ENCODE results near the gene OR1M1.
"Not testable (repeated sequence)": the region's sequence is repeated elsewhere in the genome, so short reads cannot be mapped to it uniquely, and the experiment has no call there.

OR1M1 gene, protein sequence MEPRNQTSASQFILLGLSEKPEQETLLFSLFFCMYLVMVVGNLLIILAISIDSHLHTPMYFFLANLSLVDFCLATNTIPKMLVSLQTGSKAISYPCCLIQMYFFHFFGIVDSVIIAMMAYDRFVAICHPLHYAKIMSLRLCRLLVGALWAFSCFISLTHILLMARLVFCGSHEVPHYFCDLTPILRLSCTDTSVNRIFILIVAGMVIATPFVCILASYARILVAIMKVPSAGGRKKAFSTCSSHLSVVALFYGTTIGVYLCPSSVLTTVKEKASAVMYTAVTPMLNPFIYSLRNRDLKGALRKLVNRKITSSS

DNA sequence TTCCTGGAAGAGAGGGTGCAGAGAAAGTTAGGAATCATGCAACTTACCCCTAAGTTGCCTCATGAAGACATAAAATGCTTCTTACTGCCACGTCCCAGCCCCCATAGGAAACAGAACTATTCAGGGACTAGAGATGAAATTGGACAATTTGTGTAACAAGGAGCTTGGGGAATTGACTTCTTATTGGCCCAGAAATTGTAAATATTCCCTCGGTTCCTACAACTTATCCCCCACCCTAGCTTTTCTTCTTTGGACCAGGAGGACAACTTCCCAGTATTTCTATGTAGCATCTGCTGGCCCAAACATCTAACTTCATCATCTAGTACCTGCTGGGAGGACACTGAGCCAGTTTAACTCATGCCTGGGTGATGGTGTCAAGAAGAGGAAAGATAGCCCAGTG, at the start of gene OR1M1:
Gene OR1M1, plus strand, starts transcription at position 301 of the 400 bp plus-strand sequence. CDS start 6,184 bp downstream, outside the sequence.
- no peak for DNase-seq

DNA sequence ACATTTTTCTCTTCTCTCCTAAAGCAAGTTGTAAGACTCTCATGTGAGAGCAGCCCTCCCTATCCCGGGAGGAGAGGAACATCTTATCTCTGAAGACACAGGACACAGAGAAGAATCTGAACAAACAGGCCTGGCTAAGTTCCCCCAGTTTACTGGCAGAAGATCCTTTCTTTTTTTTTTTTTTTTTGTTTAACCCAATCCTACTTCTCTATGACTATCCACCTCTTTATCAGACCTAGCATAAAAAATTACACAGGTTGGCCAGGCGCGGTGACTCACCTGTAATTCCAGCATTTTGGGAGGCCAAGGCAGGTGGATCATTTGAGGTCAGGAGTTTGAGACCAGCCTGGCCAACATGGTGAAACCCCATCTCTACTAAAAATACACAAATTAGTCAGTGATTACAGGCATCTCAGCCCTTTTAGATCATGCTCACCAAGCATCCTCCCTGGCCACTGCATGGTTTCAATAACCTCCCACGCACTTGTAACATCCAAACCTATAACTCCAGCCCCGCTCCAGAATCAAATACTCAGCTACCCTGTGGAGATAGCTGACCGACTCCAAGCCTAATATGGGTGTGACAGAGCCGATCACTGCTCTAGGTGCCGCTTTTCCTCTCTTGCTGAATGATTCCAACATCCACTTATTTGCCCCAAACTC, 49.3 kb upstream of the OR1M1 start:
- no peak for DNase-seq

DNA sequence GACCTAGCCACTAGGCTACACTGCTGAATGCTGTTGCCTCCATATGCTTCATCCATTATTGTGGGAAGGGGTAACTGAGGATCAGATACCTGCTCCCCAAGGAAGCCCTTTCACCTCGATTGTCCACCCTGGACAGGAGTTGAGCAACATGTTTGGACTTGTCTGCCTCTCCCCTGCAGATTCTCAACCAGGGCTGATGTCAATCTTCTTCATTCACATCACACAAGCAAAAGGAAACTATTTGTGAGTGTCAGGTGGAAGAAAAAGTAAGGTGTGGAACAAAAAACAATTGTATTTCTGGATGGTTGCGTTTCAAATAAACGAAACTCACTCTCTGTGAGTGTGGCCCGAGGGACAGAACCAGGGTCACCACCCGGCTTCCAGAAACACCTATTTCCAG, 47.1 kb upstream of the OR1M1 start:
- DNase-seq, result no peak

DNA sequence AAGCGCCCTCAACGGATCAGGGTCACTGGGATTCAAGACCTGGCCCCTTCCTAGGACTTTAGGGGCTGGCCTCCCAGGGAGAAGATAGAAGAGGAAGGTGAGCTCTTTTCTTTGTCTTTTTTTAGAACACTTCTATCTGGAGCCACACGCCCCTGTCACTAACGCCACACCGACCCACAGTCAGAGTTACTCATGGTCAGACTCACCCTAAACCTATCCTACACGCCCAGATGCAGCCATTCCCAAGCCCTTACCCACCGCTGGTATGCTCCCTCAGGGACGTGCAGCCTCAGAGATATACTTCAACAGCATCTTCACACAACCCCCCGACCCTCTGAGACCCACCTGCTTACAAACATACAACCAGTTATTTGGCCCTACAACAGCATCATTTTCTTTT, 46.7 kb upstream of the OR1M1 start:
- no peak for DNase-seq

DNA sequence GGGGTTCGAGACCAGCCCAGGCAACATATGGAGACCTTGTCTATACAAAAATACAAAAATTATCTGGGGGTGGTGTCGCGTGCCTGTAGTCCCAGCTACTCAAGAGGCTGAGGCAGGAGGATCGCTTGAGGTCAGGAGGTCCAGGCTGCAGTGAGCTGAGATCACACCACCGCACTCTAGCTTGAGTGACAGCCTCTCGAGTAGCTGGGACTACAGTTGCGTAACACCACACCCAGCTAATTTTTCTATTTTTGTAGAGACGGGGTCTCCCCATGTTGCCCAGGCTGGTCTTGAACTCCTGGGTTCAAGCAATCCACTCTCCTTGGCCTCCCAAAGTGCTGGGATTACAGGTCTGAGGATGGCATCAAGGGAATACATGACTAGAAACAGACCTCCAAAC, 45.8 kb upstream of the OR1M1 start:
- DNase-seq, result no peak

DNA sequence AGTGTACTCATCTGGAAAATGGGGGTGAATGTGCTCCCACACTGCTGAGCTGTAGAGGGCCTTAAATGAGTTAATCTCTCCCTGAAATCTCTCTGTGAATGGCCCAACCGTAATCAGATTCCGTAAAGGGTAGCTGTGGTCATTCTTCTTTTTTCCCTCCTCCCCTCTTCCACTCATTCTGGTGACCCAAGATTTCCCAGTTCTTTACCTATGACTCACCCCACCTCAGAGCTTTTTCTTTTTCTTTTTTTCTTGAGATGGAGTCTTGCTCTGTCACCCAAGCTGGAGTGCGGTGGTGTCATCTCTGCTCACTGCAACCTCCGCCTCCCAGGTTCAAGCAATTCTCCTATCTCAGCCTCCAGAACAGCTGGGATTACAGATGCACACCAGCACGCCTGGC, 43.3 kb upstream of the OR1M1 start:
- no peak for DNase-seq

DNA sequence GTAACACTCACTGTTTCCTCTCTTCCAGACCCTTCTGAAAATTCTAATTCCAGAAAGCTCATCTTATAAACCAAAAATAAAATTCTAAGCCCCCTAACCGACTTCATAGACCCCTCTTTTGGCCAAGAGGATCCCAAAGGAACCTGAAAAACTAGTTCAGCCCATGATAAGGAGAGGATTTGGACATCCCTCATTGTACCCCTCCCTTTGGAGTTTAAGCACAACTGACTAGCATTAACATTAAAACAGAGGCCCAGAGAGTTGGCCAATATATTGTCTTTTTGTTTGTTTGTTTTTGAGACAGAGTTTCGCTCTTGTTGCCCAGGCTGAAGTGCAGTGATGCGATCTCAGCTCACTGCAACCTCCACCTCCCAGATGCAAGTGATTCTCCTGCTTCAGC, 42.4 kb upstream of the OR1M1 start:
- no peak for DNase-seq

DNA sequence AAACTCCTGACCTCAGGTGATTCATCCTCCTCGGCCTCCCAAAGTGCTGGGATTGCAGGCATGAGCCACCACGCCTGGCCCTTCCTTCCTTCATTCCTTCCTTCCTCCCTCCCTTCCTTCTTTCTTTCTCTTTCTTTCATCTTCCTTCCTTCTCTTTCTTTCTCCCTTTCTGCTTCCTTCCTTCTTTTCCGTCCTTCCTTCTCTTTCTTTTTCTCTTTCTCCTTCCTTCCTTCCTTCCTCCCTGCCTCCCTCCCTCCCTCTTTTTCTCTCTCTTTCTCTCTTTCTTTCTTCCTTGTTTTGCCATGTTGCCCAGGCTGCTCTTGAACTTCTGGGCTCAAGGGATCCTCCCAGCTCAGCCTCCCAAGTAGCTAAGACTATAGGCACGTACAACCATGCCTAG, 40.2 kb upstream of the OR1M1 start:
- no peak for DNase-seq

DNA sequence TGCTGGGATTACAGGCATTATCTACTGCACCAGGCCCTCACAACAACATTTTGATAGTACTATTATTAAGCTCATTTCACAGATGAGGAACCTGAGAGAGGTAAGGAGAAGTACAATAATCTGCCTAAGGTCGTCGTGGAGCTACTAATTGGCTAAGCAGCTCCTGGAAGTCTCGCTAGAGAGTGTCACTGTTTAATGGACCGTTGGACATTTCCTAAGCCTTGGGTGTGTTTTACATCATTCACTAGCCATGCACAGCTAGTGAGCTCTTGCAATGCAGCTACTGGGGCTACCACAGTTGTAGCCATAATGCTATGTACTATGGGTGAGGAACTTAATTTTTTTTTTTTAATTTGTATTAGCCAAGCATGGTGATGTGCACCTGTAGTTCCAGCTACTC, 34.0 kb upstream of the OR1M1 start:
- DNase-seq, result no peak

DNA sequence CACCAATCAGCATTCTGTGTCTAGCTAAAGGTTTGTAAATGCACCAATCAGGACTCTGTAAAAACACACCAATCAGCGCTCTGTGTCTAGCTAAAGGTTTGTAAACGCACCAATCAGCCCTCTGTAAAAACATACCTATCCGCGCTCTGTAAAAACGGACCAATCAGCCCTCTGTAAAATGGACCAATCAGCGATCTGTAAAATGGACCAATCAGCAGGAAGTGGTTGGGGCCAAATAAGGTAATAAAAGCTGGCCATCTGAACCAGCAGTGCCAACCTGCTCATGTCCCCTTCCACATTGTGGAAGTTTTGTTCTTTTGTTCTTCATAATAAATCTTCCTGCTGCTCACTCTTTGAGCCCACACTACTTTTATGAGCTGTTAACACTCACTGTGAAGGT, 33.2 kb upstream of the OR1M1 start:
- not testable (repeated sequence) for DNase-seq

DNA sequence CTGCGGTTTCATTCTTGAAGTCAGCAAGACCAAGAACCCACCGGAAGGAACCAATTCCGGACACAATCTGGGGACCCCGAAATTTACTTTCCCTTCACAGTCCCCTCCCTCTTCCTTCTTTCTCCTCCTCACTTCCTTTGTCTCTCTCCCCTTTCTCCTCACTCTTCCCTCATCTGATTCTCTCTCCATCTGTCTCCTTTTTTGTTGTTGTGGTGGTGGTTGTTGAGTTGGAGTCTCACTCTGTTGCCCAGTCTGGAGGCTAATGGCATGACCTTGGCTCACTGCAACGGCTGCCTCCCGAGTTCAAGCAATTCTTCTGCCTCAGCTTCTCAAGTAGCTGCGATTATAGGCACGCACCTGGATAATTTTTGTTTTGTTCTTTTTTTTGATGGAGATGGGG, 32.7 kb upstream of the OR1M1 start:
- DNase-seq, result no peak

DNA sequence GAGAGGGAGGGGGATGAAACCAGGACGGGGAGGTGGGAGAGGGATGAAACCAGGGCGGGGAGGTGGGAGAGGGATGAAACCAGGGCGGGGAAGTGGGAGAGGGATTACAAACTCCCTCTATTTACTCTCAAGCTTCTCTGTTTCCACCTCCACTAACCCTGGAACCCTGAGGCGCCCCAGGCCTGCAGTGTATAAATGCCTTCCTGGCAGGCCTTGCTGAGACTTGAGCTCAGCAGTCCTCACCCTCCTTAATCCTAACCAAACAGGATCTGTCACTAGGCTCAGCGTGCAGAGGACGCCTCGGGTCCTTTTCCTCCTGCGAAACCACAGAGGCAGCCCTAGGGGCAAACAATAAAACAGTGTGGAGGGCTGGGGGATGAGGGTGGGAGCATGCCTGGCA, 32.1 kb upstream of the OR1M1 start:
- peak; percentile 33 for DNase-seq

DNA sequence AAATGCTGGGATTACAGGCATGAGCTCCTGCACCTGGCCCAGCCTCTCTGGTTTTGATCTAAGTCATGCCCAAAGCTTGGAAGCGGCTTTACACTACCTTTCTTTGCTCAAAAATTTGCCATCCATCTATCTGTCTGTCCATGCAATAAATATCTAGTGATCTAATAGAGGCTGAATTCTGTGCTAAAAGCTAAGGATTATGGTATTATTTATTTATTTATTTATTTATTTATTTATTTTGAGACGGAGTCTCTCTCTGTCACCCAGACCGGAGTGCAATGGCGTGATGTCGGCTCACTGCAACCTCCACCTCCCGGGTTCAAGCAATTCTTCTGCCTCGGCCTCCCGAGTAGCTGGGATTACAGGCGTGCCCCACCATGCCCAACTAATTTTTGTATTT, 30.7 kb upstream of the OR1M1 start:
- DNase-seq, result not testable (repeated sequence)

DNA sequence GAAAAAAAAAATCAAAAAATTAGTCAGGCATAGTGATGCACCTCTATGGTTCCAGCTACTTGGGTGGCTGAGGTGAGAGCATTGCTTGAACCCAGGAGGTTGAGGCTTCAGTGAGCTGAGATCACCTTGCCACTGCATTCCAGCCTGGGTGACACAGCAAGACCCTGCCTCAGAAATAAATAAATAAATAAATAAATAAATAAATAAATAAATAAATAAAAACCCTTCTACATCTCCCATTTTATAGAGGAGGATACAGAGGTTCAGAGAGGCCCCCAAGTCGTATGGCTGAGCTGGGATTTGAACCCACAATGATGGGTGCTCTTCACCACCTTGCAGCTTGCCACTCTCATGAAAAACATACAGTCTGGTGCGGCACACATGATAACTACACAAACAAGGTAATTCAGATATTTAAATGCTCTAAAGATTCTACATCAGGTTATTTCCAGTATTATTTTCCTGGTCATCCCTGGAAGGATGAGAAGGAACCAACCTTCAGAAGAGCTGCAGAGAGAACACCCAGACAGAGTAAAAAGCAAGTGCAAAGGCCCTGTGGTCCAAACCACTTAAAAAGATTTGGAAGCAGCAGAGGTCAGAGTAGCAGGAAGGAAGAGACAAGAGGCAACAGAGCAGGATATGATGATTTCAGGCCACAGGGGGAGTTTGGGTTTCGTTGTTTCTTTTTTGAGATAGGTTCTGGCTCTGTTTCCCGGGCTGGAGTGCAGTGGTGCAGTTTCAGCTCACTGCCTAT, 29.2 kb upstream of the OR1M1 start:
- DNase-seq, result no peak

DNA sequence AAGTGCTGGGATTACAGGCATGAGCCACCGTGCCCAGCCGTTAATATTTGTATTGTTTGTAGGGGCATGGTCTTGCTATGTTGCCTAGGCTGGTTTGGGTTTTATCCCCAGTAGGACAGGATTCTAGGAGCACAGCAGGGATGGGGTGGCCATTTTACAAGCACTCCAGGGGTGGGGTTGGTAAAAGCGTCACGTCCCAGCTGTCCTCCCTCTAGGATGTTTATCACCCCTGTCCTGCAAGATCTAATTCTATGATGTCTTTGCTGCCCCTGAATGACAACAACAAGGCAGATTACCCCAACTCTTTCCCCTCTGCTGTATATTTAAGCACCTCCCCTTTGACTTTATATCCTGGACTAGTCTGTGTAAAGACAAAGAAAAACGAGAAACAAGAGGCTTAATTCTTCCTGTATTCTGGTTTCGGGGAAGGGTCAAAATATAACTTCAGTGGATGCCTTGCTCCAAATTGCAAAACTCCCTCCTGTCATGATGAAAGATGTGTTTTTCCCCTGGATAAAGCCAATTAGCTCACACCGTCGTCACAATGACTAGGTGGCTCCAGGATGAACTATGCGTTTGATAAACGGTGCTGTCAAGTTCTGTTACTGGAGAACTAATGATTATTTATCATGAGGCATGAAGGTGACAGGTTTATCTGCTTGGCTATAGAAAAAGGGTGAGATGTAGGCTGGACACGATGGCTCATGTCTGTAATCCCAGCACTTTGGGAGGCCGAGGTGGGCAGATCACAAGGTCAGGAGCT, 27.8 kb upstream of the OR1M1 start:
- DNase-seq, result no peak

DNA sequence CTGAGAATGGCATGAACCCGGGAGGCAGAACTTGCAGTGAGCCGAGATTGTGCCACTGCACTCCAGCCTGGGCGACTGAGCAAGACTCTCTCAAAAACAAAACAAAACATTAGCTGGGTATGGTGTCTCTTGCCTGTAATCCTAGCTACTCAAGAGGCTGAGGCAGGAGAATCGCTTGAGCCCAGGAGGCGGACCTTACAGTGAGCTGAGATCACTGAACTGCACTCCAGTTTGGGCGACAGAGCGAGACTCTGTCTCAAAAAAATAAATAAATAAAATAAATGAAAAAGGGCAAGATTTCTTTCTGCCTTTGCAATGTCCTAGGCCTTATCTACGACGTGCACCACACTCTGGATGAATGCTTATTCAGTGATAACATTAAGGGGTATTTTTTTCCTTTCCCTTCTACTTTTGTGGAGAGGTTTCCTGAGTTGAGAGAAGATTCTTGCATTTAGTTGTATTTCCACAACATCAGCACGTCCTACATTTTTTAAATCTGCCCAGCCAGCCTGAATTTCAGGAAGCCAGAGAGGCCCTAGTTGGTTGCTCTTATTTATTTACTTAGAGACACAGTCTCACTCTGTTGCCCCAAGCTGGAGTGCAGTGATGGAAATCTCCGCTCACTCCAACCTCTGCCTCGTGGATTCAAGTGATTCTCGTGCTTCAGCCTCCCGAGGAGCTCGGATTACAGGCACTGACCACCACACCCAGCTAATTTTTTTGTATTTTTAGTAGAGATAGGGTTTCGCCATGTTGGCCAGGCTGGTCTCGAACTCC, 26.1 kb upstream of the OR1M1 start:
- no peak for DNase-seq

DNA sequence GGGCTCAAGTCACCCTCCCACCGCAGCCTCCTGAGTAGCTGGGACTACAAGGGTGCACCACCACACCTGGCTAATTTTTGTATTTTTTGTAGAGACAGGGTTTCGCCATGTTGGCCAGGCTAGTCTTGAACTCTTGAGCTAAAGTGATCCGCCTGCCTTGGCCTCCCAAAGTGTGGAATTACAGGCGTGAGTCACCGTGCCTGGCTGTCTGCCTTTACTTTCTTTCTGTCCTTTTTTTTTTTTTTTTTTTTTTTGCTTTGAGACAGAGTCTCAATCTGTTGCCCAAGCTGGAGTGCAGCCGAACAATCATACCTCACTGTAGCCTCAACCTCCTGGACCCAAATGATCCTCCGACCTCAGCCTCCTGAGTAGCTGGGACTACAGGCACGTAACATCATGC, 25.0 kb upstream of the OR1M1 start:
- no peak for DNase-seq

DNA sequence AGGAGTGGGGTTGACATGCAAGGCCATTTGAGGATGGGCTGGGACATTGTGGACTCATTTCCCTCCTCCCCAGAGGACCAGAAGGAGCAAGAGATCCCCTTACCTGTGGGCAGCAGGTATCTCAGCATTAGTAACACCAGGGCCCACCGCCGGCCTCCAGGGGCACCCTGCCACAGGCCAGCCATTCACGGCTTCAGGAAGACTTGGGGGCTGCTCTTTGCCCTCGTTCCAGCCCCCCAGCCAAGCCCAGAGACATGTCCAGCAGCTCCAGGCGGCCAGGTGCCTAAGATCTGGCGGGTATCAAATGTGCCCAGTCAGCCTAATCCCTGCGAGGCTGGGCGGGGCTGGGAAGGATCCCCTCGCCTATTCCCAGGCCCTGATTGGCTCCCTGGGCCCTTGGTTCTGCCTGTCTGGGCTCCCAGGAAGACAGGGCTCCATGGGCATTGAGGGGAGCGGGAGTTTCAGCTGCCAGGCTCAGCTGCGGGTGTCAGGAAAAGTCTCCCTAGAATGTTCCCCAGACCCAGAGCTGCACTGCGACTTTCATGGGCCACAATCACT, 21.3 kb upstream of the OR1M1 start:
- DNase-seq, result no peak

DNA sequence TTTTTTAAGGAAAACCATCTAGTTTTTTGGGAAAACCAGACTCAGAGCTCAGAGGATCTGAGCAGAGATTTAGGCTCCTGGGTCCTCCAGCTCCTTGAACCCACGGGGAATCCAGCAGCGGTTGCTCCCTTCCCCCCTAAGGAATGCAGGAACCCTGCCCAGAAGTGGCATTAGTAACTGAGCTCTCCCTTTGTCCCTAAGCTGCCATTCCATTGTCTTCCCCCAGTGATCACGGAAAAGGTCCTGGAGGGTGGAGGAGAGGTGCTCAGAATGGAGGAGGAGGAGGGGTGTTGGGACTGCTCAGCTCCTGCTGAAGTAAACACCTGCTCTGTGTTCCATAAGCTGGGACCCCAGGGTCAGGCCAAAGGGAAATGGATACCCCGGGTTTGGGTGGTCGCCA, 16.8 kb upstream of the OR1M1 start:
- DNase-seq, result no peak

DNA sequence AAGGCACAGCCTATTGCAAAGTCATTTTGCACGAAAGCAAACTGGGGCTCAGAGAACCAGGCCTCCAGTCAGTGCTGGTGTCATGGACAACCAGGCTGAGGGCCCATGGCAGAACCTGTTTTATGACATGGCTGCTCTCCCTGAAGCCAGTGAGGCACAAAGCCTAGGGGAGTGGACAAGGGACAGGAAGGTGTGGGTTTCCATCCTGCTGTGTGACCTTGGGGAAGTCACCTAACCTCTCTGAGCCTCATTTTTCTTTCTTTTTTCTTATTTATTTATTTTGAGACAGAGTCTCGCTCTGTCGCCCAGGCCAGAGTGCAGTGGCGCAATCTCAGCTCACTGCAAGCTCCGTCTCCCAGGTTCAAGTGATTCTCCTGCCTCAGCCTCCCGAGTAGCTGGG, 15.1 kb upstream of the OR1M1 start:
- DNase-seq, result not testable (repeated sequence)

DNA sequence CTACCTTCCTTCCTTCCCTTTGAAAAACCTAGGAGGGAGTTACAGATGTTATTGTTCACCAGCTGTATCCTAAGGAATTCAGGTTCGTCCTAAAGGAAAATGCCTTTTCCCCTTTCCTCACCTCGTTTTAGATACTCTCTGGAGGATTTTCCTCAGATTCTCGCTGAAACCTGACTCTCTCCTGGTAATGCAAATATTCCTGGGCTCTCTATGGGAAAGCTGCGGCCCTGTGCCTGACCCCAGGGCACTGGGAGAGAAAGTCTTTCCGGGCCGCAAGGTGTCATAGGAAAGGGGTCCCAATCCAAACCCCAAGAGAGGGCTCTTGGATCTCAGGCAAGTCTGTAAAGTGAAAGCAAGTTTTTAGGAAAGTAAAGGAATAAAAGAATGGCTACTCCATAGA, 13.1 kb upstream of the OR1M1 start:
- DNase-seq, result no peak

Measured in NCI-H69 (cell line).